Left renal pelvis (tissue), 4 donors: ENCODE measurements around the gene CEACAM21. TPM values are rescaled to one million over a fixed set of nuclear protein-coding genes. Genes with fewer than 3 reads are reported as not detected.

Experiments
- DNase-seq, 4 donors: peaks; one replicate each; pipeline ENCODE4 v3.0.0-alpha.2; 2013; ENCODE audit warnings: low read depth in 4 of 4, low spot score in 3 of 4
- polyA plus RNA-seq, 4 donors: library from polyadenylated mRNA; unstranded; fragments of 120-200 nt; gene quantifications; one replicate each; pipeline ENCODE4 v1.2.1, GENCODE V29; 2013; ENCODE audit not compliant: insufficient read length in 4 of 4

The CEACAM21 gene
- polyA plus RNA-seq, 4 donors: 0.87 to 2.5 (median 1.3) TPM

GRCh38 chr19:41584260-41584810 lies 8.4 kb downstream of the CEACAM21 start:
- no peak for DNase-seq

DNA sequence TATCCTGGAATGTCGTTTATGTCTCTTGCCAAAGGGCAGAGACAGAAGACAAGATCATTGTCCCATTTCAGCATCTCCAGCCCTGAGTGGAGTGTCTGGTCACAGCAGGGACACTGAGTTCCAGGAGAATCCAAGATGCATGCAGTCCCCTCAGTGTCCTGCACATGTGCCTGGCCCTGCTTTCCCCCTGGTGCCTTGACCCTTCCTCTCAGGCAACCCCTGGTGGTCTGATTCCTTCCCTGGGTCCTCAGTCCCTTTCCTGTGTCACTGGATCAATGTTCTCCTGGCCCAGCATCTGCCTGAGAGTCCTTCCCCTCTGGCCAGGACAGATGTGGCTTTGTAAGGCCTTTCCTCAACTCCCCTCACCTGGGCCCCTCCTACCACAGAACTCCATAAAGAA lies 9.0 kb downstream of the CEACAM21 start:
- DNase-seq: no peak

DNA sequence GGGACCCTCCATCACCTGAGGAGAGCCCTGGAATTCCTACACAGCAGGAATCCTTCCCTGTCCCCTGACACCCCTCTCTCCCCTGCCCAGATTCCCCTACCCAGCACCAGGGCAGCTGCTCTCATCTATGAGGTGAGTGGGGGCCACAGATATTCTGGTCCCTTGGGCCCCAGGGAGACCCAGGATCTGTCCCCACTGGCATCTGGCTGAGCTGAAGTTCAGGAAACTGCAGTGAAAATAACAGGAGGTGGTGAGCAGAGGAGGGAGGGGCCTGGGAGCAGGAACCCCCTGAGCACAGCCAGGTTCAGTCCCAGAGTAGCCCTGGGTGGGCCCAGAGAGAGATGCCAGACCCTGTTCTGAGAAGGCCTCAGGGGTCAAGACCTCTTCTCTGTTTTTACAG lies 10.1 kb downstream of the CEACAM21 start:
- no peak for DNase-seq

GRCh38 chr19:41587101-41587837 lies 11.3 kb downstream of the CEACAM21 start:
- no peak for DNase-seq

DNA sequence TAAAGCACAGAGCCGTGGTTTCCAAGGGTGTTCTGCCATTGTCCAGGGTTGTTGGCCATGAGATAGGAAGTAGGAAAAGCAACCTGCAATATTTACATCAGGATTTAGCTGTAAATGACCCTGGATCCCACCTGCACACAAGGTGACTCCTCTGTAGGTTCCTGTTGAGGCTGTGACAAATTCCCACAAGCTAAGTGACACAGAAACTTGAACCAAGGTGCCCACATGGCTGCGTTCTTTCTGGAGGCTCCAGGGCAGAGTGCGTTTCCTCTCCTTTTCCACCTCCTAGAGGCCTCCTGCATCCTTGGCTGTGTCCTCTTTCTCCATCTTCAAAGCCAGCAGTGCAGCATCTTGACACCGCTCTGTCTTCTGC lies 11.9 kb downstream of the CEACAM21 start:
- DNase-seq: no peak

DNA sequence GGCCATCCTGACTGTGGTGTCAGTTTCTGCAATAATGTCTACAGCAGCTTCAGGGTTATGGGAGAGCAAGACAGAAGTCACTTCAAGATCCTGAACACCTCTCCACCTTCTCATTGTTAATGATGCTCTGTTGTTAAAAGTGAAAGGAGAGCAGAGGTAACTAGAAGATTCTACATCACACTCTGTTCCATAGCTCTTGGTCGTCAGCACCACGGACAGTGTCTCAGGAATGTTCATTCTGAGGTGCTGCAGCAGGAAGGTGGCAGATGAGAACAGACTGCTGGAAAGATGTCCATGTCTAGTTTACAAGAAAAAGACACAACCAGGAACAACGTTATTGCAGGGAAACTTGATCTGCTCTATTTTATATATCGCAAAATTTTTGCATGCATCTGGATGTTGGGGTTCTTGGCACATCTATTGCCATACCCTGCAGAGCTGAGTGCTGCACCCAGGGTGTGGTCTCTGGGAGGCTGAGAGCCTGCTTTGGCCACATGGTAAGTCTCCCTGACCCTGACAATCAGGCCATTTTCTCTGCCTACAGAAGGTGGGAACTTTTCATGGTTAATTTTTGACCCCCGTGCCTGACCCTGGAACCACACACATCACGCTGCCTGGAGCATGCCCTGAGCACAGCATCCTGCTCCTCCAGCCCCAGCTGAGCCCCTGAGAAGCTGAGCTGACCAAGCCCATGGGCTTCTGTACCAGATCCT lies 12.7 kb downstream of the CEACAM21 start:
- no peak for DNase-seq

- no peak for DNase-seq
Measured at GRCh38 chr19:41589371-41589770, 13.4 kb downstream of the CEACAM21 start.

DNA sequence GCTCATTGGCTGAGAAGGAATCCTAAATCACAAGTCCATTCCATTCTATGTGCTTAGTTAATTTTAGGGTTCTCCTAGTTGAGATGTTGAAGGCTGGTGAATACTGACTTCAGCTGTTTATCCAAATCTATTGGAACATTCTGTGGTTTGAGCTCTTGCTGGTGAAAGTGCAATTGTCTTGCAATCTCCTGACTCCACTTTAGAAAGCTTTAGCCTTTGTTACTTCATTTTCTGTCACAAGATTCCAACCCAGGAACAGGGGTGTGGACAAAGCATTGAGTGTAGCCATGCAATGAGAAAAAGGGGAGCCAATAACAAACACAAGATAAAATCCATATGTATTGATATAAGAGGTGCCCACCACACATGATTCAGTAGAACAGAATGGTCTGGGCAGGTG lies 15.0 kb downstream of the CEACAM21 start:
- DNase-seq: no peak

GRCh38 chr19:41591951-41592562 lies 16.1 kb downstream of the CEACAM21 start:
- DNase-seq: no peak

DNA sequence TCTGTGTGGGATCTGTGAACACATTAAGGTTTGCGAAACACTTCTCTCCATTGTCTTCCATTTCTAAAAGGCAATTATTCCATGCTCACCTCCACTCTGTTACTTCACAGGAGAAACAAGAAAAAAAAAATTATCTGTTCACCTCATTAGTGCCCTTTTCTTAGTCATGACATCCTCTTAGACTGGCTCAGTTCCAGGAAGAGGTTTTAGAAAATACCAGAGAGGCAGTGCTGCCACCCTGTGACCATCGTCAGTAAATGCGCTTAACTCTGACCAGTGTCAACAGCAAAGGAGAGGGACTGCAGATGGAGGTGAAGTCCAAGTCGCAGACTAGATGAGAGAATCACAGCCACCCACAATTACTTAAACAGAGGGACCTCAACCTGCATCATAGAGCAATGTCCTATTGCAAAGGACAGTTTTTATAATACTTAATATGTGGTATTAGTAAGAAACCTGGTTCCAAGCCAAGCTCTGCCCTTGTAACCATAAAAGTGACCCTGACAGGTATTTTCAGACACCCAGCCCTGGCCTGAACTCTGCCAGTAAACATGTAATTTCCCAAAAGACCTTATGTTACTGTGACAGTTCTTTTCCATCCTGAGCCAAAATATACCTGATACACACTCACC lies 19.4 kb downstream of the CEACAM21 start:
- peak in 1 of 4 donors; percentile 20 for DNase-seq

GRCh38 chr19:41595890-41596280 lies 19.9 kb downstream of the CEACAM21 start:
- DNase-seq: no peak

DNA sequence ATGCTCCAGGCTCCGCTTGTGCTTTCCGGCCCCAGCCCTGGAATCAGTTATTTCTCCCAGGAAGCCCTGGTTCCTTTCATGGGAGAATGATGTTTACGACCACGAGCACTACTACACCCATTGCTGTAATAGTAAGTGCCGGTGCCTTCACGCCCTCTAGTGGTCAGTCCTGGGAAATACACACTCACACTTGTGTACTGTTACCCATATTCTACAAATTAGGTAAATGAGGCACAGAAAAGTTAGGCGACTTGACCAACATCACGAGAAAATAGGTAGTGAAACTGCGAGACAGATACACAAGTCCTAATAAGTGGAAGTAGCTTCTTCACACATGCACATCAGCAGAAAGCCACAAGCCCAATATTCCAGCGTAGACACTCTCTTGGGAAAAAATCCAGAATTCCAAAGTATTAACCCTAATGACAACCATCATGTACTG lies 21.7 kb downstream of the CEACAM21 start:
- DNase-seq: peak in 1 of 4 donors; percentile 17

GRCh38 chr19:41599175-41599966 lies 23.4 kb downstream of the CEACAM21 start:
- no peak for DNase-seq

GRCh38 chr19:41601771-41602170 lies 25.8 kb downstream of the CEACAM21 start:
- no peak for DNase-seq

DNA sequence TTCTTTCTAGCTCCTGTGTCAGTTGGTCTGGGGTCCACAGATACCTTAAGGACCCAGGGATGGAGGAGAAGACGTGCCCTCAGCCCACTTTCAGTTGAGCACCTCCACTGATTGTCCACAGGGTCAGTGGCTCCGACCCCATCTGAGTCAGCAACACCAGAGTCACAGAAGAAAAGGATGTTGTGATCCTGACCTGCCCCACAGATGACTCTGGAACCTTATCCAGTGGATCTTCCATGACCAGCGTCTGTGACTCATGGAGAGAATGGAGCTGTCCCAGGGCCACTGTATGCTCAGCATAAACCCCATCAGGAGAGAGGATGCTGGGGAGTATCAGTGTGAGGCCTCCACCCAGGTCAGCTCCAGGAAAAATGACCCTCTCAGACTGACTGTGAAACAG lies 28.9 kb downstream of the CEACAM21 start:
- no peak for DNase-seq

DNA sequence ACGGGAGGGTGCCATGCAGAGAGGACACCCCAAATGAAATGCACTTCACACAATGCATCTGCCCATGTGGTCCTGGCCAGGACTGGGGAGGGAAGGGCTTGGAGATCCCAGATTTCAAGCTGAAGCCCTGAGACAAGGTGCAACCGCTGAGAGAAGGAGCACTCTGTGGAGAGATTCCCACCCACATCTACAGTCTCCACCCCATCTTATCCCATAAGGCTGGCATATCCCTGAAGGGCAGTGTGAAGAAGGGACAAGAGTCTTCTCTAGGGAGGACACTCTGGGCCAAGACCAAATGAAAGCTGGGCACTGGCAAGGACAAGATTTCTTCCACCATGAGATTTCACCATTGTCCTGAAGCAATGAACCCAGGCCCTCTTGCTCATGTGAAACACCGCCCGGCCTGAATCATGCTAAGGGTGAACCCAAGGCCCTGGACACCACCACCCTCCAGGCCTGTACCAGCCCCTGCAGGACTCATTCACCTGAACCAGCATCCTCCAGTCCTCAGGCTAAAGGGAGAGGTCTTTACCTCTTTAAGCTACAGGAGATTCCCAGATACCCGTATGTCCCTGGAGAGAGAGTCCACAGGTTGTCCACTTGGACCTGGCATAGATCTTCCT lies 30.4 kb downstream of the CEACAM21 start:
- no peak for DNase-seq

- DNase-seq: no peak
Measured at GRCh38 chr19:41607668-41608067, 31.7 kb downstream of the CEACAM21 start.

DNA sequence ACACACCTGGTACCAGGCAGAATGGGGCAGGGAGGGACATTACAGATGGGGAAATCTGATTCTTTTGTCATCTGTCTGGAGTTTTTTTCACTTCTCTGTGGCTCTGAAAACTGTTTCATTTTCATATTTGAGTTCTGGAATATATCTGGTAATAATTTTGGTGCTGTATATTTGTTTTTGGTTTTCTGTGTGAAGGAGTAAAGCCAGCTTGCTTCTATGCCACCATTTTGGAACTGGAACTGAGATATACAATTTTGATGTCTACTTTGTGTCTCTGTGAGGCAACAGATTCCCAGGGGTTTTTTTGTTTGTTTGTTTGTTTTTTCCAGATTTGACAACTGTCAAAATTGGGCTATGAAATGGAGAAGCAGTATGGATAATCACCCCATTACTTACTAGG lies 34.8 kb downstream of the CEACAM21 start:
- no peak for DNase-seq

DNA sequence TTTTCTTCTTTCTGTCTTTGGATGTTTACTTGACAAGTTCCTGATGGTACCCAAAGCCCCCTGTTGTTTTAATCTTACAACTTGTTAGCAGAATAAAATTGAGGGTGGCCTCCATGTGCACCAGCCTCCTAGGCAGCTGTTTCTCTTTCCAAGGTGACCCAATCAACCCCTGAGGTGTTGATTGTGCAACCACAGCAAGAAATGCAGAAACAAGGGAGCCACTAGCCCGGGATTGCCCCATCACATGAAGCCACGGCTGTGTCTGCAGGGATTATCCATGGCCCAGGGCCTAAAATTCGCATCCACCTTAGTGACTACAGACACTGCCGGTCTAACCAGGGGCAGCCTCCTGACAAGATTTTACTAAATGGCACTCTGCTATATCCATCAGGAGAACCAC lies 36.5 kb downstream of the CEACAM21 start:
- no peak for DNase-seq

GRCh38 chr19:41615207-41615606 lies 39.2 kb downstream of the CEACAM21 start:
- DNase-seq: no peak
